Stimulated activated CD4-positive, alpha-beta T cell treated with anti-CD3 and anti-CD28 coated beads, Interleukin-4, amount 100 ng/mL, for 48 hours (primary cell): Measurements from ENCODE around the gene CBLL1.

Experiments used
- DNase-seq, 2 donors: peaks; one replicate each; pipeline ENCODE4 v3.0.0-alpha.2; 2020; ENCODE audit warnings: low read depth in 2 of 2

Gene CBLL1

DNA sequence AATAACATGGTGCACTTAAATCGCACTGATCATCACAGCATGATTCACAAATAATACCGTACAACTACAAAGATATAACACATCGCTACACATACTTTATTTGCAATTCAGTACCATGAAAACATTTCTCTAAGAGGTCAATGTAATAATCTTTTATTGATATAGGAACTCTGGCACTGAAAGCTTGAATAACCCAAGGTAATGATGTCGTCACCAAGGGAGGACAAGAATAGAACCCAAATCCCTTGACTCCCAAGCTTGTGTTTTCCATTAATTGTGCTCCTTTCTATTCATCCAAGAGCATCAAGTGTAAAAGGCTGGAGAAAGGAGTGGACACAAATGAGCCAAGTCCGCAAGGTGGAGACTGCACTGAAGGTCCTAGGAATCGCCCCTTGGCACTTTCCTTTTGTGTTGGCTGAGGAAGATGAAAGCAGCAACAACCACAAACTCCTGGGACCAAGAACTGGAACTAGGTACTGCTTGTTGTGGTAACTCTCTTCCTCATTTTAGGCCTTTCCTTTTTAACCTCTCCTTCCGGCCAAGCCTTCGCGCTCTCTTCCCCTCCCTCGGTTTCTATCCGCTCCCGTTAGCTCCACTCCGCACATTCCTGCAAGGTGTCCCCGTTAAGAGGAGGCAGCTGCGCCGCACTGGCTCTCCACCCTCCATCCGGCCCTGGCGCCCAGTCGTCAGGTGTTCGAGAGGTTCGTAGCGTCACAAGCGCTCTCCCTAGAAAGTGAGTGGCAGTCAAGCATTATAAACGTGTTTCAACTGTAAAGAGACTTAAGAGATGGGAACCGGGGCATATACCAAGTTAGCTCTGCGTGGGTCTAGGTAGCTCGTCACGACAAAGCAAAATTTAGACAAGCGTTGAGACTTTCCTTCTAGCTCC is 1.0 kb upstream of the CBLL1 start:
- peak; percentile 48 to 49 for DNase-seq

DNA sequence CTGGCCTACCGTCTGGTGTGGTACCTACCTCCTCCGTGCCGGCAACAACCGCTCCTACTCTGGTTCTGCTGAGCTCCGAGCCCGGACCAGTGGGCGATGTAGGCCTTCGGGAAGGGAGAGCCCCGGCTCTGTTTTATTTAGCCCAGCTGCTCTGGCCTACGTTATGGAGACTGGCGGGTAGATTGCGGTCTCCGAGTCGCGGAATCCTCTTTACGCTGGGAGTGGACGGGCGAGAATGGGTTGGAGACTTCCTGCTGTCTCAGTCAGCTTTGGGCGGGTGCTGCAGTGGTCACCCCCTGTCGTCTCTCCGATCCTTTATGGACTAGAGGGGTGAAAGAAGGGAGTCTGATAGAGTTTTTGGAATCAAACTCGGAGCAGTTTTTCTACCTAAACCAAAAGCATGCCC is 406 bp downstream of the CBLL1 start:
- no peak for DNase-seq

- DNase-seq, result no peak
These were observed 2.1 kb downstream of the CBLL1 start for GRCh38 chr7:107746006-107746405.

- DNase-seq, result no peak
These were observed 7.2 kb downstream of the CBLL1 start for GRCh38 chr7:107751113-107751512.

GRCh38 chr7:107754642-107755041 is 10.7 kb downstream of the CBLL1 start:
- no peak for DNase-seq

DNA sequence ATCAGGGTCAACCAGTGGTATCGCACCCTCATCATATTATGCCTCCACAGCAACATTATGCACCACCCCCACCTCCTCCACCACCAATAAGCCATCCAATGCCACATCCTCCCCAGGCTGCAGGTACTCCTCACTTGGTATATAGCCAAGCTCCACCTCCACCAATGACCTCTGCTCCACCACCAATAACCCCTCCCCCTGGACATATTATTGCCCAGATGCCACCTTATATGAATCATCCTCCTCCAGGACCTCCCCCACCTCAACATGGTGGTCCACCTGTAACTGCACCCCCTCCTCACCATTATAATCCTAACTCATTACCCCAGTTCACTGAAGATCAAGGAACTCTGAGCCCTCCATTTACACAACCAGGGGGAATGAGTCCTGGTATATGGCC is 14.7 kb downstream of the CBLL1 start:
- DNase-seq, result no peak

GRCh38 chr7:107767391-107767790 is 23.4 kb downstream of the CBLL1 start:
- no peak for DNase-seq

DNA sequence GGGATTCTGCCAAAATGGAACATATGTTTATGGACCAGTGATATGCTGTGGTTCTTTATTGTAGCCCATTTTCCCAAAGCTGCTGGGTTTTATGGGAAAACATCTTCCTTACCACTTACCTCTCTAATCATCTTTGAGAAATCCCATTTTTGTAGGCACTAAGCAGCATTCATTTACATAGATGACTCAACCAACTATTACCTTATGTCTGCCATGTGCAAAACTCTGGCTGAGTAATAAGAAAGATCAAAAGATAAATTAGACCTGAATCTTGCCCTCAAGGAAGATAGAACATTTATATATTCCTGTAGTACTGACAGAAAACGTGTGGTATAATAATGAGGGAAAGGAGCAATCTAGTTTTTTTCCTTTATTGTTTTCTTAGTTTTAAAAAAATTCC is 24.3 kb downstream of the CBLL1 start:
- no peak for DNase-seq

DNA sequence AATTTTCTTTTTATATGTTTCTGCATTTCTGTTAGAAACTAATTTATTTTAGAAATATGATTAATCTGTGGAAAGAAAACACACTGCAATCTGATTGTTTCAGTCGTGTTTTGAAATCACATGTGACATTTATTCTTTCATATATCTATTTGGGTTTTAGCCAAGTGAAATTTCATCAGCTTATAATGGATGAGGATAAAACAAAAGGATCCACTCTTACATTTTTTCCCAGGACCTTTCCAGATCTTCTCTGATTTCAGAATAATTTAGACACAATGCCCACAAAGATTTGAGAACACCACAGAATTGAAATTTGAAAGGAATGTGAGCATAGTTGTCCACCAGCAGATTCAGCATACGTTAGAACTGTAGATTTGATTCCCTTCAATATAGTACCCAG is 29.1 kb downstream of the CBLL1 start:
- no peak for DNase-seq

GRCh38 chr7:107777702-107778101 is 33.8 kb downstream of the CBLL1 start:
- DNase-seq, result no peak

DNA sequence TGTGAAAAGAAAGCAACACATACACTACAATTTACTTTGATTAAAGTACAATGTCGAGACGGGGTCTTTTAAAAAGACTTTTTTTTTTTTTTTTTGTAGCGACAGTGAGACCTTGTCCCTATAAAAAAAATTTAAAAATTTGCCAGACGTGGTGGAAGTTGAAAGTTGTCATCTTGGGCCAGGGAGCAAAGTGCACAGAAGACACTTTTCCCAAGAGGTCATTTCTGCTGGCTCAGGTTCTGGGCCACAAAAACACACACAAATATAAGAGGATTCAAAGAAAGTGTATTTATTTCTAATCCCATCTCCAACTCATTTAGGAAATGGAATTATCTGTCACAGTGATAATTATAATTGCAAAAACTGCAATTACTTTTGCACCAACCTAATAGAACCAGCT is 34.3 kb downstream of the CBLL1 start:
- DNase-seq, result no peak

DNA sequence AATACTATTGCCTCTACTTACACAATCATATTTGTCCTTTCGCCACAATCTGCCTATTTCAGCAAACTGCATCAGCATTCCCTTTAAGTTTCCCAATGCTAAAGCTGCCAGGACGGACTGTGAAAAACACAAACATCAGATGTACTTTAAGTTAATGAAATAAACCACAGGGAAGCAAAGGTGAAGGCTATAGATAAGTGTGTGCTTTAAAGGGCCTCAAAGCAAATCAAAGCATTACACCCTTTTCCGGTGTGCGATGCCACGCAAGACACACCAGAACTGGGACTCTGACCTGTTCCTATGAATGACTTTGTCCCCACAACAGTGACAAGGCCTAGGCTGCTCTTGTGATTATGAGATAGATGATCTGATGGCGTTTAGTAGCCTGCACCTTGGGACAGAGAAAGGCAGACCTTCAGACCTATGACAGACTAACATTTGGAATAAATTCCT is 35.7 kb downstream of the CBLL1 start:
- no peak for DNase-seq

GRCh38 chr7:107782374-107782773 is 38.4 kb downstream of the CBLL1 start:
- DNase-seq, result no peak

DNA sequence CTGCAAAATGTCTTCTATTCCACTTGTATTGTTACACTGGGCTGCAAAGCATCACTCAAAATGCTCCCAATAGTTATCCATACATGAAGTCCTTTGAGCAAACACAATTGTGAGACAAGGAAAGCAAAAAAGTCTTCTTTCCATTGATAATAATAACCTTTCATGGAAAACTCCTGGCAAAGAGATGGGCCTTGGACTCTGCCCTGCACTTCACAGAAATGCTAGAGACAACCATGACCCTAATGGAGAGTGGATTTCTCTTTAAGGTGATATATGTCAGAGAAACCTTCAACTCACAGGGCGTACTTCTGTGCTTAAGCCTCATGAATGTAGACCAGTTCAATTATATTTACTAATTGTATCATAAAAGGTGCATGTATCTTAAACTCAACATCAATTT is 39.7 kb downstream of the CBLL1 start:
- DNase-seq, result no peak

GRCh38 chr7:107785170-107785569 is 41.2 kb downstream of the CBLL1 start:
- no peak for DNase-seq

- DNase-seq, result no peak
These were observed 42.0 kb downstream of the CBLL1 start for GRCh38 chr7:107785926-107786325.

DNA sequence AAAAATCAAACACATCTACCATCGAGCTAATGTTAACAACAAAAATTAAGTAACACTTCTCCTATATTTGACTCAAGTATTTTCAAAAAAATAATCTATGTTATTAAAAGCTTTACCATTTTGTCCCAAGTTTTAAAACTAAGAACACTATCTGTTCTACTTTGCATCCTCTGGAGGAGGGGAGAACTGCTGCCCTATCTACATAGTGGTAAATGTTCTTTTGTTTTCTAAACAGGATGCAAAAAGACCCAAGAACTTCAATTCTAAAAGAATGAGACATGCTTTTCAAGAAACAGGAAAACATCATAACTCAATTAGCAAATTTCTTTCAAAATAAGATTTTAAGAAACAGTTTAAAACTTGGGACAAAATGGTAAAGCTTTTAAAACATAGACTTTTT is 44.3 kb downstream of the CBLL1 start:
- DNase-seq, result no peak

DNA sequence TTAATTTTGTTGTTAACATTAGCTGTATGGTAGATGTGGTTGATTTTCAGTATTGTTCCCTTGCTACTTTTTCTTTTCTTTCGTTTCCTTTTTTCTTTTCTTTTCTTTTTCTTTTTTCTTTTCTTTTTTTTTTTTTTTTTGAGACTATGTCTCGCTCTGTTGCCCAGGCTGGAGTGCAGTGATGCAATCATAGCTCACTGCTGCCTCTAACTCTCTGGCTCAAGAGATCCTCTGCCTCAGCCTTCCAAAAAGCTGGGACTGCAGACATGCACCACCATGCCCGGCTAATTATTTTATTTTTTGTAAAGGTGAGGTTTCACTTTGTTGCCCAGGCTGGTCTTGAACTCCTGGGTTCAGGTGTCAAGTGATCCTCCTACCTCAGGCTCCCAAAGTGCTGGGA is 44.7 kb downstream of the CBLL1 start:
- no peak for DNase-seq

- no peak for DNase-seq
These were observed 45.7 kb downstream of the CBLL1 start for GRCh38 chr7:107789647-107790046.

DNA sequence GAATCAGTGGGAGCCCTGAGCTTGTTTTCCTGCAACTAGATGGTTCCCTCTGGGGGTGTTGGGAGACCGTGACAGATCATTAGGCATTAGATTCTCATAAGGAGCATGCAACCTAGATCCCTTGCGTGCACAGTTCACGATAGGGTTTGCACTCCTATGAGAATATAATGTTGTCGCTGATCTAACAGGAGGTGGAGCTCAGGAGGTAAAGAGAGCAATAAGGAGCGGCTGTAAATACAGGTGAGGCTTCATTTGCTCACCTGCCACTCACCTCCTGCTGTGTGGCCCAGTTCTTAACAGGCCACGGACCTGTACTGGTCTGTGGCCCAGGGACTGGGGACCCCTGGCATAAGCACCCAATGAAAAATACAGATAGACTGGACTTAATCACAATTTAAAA is 48.4 kb downstream of the CBLL1 start:
- no peak for DNase-seq

DNA sequence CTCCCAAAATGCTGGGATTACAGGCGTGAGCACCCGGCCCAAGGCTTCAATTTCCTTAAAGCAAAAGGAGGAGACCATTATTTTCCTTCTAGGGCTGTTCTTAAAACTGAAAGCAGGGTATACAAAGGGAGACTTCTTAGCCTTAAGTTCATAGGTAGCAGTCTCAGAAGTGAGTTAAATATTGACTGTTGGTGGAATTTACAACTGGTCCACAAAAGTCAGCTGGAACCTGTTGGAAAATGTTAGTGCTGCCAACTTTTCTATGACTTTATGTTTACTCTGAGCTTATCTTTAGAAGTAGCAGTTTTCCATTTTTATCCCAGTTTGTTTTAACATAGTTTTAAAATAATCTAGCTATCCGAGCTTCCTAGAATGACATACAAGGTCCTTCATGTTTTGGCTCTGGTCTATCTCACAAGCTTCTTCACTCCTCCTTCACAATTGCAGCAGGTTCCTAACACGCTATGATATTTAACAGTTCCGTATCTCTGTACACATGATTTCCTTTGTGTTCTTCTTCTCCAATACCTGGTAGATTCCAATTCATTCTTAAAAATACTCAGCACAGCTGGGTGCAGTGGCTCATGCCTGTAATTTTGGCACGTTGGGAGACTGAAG is 55.8 kb downstream of the CBLL1 start:
- DNase-seq, result no peak

GRCh38 chr7:107803009-107803610 is 59.2 kb downstream of the CBLL1 start, which contains the start of gene SLC26A3:
Gene SLC26A3 (minus strand): TSS chr7:107803223. CDS start chr7:107794509, 8,714 bp downstream.
- no peak for DNase-seq

GRCh38 chr7:107809179-107809578 is 65.2 kb downstream of the CBLL1 start:
- DNase-seq, result no peak
